ENCODE results near the gene SMIM29. TPM values are rescaled to one million over a fixed set of nuclear protein-coding genes. Genes with fewer than 3 reads are reported as not detected.
"Not testable (repeated sequence)": the region's sequence is repeated elsewhere in the genome, so short reads cannot be mapped to it uniquely, and the experiment has no call there.

The SMIM29 gene
- total RNA-seq, 1 donor from 2014 or later: 17.3 TPM

DNA sequence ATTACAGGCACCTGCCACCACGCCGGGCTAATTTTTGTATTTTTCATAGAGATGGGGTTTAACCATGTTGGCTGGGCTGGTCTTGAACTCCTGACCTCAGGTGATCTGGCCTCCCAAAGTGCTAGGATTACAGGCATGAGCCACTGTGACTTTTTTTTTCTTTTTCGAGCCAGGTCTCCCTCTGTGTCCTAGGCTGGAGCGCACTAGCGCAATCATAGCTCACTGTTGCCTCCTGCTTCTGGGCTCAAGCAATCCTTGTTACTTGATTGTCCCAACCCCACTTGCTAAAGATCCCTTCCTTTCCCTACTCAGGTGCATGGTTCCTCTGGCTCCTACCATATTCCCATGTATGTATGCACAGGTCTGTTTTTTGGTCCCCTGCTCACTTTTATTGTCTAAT lies 27.4 kb upstream of the SMIM29 start:
- intact Hi-C loops (cut with micrococcal nuclease): no loop called here

GRCh38 chr6:34275128-34275804 lies 26.5 kb upstream of the SMIM29 start:
- Mint-ChIP-seq H3K36me3 (ENCODE audit: low read depth) (no peaks in the 10 kb centered on the region), H3K4me1 (ENCODE audit: low read depth) (peaks cover 2% of the 10 kb centered on the region), H3K27me3 (ENCODE audit: low read depth) (no peaks in the 10 kb centered on the region), H3K9me3 (no peaks in the 10 kb centered on the region), H3K4me3 (ENCODE audit: low read depth) (no peak overlapping the region), H3K27ac (no peak overlapping the region)
- no peak for DNase-seq (ENCODE audit: low spot score)
- intact Hi-C loops (cut with micrococcal nuclease): no loop called here

More for the DNA sequence above, 27.4 kb upstream of the SMIM29 start:
- H3K4me1 Mint-ChIP-seq (ENCODE audit: low read depth): peaks cover 2% of the 10 kb centered on the region
- DNase-seq (ENCODE audit: low spot score): no peak
- no peaks in the 10 kb centered on the region for H3K36me3 Mint-ChIP-seq (ENCODE audit: low read depth)
- no peaks in the 10 kb centered on the region for H3K27me3 Mint-ChIP-seq (ENCODE audit: low read depth)
- H3K9me3 Mint-ChIP-seq: no peaks in the 10 kb centered on the region
- H3K4me3 Mint-ChIP-seq (ENCODE audit: low read depth): no peak overlapping the region
- no peak overlapping the region for H3K27ac Mint-ChIP-seq

GRCh38 chr6:34274129-34274528 lies 25.3 kb upstream of the SMIM29 start:
- intact Hi-C loops (cut with micrococcal nuclease): no loop called here
- H3K27ac Mint-ChIP-seq: no peak overlapping the region
- H3K4me1 Mint-ChIP-seq (ENCODE audit: low read depth): peaks cover under 1% of the 10 kb centered on the region
- no peak for DNase-seq (ENCODE audit: low spot score)
- no peaks in the 10 kb centered on the region for H3K9me3 Mint-ChIP-seq
- no peak overlapping the region for H3K4me3 Mint-ChIP-seq (ENCODE audit: low read depth)
- H3K27me3 Mint-ChIP-seq (ENCODE audit: low read depth): no peaks in the 10 kb centered on the region
- no peaks in the 10 kb centered on the region for H3K36me3 Mint-ChIP-seq (ENCODE audit: low read depth)

- H3K4me3 Mint-ChIP-seq (ENCODE audit: low read depth): no peak overlapping the region
Observed at GRCh38 chr6:34273242-34273805, 24.5 kb upstream of the SMIM29 start.

DNA sequence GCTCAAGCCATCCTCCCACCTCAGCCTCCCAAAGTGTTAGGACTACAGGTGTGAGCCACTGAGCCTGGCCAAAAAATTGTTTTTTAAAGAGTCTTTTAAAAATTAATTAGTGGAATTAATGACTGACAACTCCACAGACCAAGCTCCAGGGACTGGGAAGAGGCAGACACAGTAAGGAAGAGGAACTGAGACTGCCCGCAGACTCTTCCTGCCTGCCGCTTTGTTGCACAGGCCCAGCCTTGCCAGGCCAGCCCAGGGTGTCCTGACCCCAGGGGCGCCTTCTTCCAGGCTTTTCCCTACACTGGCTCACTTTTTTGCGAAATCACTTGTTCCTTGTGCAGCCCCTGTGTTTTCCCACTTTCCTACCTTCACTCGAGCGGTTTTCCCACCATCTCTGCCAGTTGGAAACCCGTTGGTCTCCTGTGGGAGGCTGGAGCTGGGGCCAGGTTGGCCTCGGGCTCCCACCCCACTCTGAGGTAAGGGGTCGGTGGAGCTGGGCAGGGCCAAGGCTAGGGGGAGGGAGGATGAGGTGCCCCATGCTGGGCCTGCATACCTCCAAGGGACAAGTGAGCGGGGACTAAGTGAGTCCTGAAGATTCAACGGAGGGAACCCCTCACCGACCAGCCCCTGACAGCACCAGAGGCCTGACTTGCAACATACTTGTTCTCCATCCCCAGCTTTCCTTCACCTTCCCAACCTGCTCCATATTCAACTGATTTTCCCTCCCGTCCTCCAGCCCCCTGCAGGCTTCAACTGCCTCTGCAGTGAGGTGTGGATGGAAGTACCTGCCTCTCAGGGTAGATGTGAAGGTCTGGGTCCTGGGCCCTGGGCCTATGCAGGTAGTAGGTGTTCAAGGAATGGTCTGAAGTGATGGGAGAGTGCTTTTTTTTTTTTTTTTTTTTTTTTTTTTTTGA lies 23.5 kb upstream of the SMIM29 start:
- intact Hi-C loops (cut with micrococcal nuclease): no loop called here
- Mint-ChIP-seq H3K4me1 (ENCODE audit: low read depth) (no peaks in the 10 kb centered on the region), H3K36me3 (ENCODE audit: low read depth) (no peaks in the 10 kb centered on the region), H3K4me3 (ENCODE audit: low read depth) (no peak overlapping the region), H3K27me3 (ENCODE audit: low read depth) (no peaks in the 10 kb centered on the region), H3K9me3 (no peaks in the 10 kb centered on the region), H3K27ac (no peak overlapping the region)
- DNase-seq (ENCODE audit: low spot score): no peak

More at GRCh38 chr6:34273242-34273805, 24.5 kb upstream of the SMIM29 start:
- Mint-ChIP-seq H3K4me1 (ENCODE audit: low read depth) (no peaks in the 10 kb centered on the region), H3K36me3 (ENCODE audit: low read depth) (no peaks in the 10 kb centered on the region), H3K27ac (no peak overlapping the region), H3K27me3 (ENCODE audit: low read depth) (no peaks in the 10 kb centered on the region), H3K9me3 (no peaks in the 10 kb centered on the region)
- intact Hi-C loops (cut with micrococcal nuclease): no loop called here
- DNase-seq (ENCODE audit: low spot score): no peak

DNA sequence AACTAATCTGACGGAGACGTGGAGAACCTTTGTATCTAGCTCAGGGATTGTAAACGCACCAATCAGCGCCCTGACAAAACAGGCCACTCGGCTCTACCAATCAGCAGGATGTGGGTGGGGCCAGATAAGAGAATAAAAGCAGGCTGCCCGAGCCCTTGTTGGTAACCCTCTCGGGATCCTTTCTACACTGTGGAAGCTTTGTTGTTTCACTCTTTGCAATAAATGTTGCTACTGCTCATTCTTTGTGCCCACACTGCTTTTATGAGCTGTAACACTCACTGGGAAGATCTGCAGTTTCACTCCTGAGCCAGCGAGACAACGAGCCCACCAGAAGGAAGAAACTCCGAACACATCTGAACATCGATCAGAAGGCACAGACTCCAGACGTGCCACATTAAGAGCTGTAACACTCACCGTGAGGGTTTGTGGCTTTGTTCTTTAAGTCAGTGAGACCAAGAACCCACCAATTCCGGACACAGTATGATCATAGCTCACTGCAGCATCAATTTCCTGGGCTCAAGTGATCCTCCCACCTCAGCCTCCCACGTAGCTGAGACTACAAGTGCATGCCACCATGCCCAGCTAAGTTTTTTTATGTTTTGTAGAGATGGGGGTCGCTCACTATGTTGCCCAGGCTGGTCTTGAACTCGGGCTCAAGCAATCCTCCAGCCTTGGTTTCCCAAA lies 21.0 kb upstream of the SMIM29 start:
- H3K4me1 Mint-ChIP-seq (ENCODE audit: low read depth); H3K27me3 Mint-ChIP-seq (ENCODE audit: low read depth); intact Hi-C loops (cut with micrococcal nuclease); H3K9me3 Mint-ChIP-seq; H3K36me3 Mint-ChIP-seq (ENCODE audit: low read depth); DNase-seq (ENCODE audit: low spot score); H3K27ac Mint-ChIP-seq; H3K4me3 Mint-ChIP-seq (ENCODE audit: low read depth): not testable (repeated sequence)

- DNase-seq (ENCODE audit: low spot score); intact Hi-C loops (cut with micrococcal nuclease); H3K4me3 Mint-ChIP-seq (ENCODE audit: low read depth); H3K27me3 Mint-ChIP-seq (ENCODE audit: low read depth); H3K4me1 Mint-ChIP-seq (ENCODE audit: low read depth); H3K27ac Mint-ChIP-seq; H3K9me3 Mint-ChIP-seq; H3K36me3 Mint-ChIP-seq (ENCODE audit: low read depth): not testable (repeated sequence)
Observed at GRCh38 chr6:34269132-34269531, 20.3 kb upstream of the SMIM29 start.

DNA sequence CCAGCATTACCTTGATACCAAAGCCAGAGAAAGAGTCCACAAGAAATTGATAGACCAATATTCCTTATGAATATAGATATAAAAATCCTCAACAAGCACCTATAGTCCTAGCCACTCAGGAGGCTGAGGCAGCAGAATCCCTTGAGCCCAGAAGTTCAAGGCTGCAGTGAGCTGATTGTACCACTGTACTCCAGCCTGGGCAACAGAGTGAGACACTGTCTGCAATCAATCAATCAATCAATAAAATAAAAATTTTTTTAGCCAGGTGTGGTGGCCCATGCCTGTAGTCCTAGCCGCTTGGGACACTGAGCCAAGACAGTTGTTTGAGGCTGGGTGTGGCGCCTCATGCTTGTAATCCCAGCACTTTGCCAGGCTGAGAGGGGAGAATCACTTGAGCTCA lies 18.9 kb upstream of the SMIM29 start:
- no peak overlapping the region for H3K27ac Mint-ChIP-seq
- H3K36me3 Mint-ChIP-seq (ENCODE audit: low read depth): no peaks in the 10 kb centered on the region
- no peak for DNase-seq (ENCODE audit: low spot score)
- H3K27me3 Mint-ChIP-seq (ENCODE audit: low read depth): peaks cover 3% of the 10 kb centered on the region
- intact Hi-C loops (cut with micrococcal nuclease): no loop called here
- no peaks in the 10 kb centered on the region for H3K4me1 Mint-ChIP-seq (ENCODE audit: low read depth)
- H3K4me3 Mint-ChIP-seq (ENCODE audit: low read depth): no peak overlapping the region
- H3K9me3 Mint-ChIP-seq: peaks cover 6% of the 10 kb centered on the region

DNA sequence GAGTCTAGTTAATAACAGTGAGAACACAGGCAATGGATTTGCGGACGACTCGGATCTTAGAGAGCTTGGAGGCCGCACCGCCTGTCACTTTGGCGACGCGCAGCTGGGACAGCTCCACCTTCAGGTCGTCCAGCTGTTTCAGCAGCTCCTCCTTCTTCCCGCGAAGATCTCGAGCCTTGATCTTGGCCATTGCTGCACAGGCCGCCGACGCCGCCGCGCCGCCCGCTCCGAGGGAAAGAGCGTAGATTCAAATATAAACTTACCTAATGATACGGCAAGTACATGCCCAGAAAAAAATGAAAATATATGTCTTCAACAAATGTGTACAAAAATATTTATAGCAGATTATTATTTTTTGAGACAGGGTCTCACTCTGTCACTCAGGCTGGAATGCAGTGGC lies 14.7 kb upstream of the SMIM29 start:
- DNase-seq (ENCODE audit: low spot score); H3K9me3 Mint-ChIP-seq; H3K4me1 Mint-ChIP-seq (ENCODE audit: low read depth); H3K4me3 Mint-ChIP-seq (ENCODE audit: low read depth); H3K27me3 Mint-ChIP-seq (ENCODE audit: low read depth); H3K36me3 Mint-ChIP-seq (ENCODE audit: low read depth); intact Hi-C loops (cut with micrococcal nuclease); H3K27ac Mint-ChIP-seq: not testable (repeated sequence)

DNA sequence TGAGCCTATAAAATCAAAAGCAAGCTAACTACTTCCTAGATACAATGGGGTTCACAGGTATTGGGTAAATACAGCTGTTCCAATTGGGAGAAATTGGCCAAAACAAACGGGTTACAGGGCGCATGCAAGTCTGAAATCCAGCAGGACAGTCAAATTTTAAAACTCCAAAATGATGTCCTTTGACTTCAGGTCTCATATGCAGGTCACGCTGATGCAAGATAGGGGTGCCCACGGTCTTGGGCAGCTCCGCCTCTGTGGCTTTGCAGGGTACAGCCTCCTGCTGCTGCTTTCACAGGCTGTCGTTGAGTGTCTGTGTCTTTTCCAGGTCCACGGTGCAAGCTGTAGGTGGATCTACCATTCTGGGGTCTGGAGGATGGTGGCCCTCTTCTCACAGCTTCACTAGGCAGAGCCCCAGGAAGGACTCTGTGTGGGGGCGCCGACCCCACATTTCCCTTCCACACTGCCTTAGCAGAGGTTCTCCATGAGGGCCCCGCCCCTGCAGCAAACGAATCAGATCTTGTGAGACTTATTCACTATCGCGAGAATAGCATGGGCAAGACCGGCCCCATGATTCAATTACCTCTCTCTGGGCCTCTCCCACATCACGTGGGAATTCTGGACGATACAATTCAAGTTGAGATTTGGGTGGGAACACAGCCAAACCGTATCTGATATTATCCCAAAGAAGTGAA lies 11.9 kb upstream of the SMIM29 start:
- no peaks in the 10 kb centered on the region for H3K36me3 Mint-ChIP-seq (ENCODE audit: low read depth)
- peaks cover 8% of the 10 kb centered on the region for H3K9me3 Mint-ChIP-seq
- H3K4me3 Mint-ChIP-seq (ENCODE audit: low read depth): no peak overlapping the region
- intact Hi-C loops (cut with micrococcal nuclease): no loop called here
- peaks cover 3% of the 10 kb centered on the region for H3K27me3 Mint-ChIP-seq (ENCODE audit: low read depth)
- no peak for DNase-seq (ENCODE audit: low spot score)
- H3K4me1 Mint-ChIP-seq (ENCODE audit: low read depth): no peaks in the 10 kb centered on the region
- no peak overlapping the region for H3K27ac Mint-ChIP-seq

GRCh38 chr6:34259529-34260069 lies 10.8 kb upstream of the SMIM29 start:
- Mint-ChIP-seq H3K4me3 (ENCODE audit: low read depth) (no peak overlapping the region), H3K27me3 (ENCODE audit: low read depth) (no peaks in the 10 kb centered on the region), H3K4me1 (ENCODE audit: low read depth) (no peaks in the 10 kb centered on the region), H3K36me3 (ENCODE audit: low read depth) (no peaks in the 10 kb centered on the region), H3K27ac (no peak overlapping the region), H3K9me3 (peaks cover 8% of the 10 kb centered on the region)
- DNase-seq (ENCODE audit: low spot score): no peak
- intact Hi-C loops (cut with micrococcal nuclease): no loop called here

DNA sequence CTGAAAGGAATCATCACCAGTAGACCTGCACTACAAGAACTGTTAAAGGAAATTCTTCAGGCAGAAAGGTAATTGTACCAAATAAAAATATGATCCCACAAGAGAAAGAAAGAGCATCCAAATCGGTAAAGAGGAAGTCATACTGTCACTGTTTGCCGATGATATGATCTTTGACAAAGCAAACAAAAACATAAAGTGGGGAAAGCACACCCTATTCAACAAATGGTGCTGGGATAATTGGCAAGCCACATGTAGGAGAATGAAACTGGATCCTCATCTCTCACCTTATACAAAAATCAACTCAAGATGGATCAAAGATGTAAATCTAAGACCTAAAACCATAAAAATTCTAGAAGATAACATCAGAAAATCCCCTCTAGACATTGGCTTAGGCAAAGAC lies 3.6 kb upstream of the SMIM29 start:
- H3K4me3 Mint-ChIP-seq (ENCODE audit: low read depth); H3K27ac Mint-ChIP-seq; intact Hi-C loops (cut with micrococcal nuclease); DNase-seq (ENCODE audit: low spot score); H3K36me3 Mint-ChIP-seq (ENCODE audit: low read depth); H3K9me3 Mint-ChIP-seq; H3K27me3 Mint-ChIP-seq (ENCODE audit: low read depth): not testable (repeated sequence)
- peaks cover 16% of the 10 kb centered on the region for H3K4me1 Mint-ChIP-seq (ENCODE audit: low read depth)
